ENCODE data around the gene EEF1AKMT2.

EEF1AKMT2 gene

DNA sequence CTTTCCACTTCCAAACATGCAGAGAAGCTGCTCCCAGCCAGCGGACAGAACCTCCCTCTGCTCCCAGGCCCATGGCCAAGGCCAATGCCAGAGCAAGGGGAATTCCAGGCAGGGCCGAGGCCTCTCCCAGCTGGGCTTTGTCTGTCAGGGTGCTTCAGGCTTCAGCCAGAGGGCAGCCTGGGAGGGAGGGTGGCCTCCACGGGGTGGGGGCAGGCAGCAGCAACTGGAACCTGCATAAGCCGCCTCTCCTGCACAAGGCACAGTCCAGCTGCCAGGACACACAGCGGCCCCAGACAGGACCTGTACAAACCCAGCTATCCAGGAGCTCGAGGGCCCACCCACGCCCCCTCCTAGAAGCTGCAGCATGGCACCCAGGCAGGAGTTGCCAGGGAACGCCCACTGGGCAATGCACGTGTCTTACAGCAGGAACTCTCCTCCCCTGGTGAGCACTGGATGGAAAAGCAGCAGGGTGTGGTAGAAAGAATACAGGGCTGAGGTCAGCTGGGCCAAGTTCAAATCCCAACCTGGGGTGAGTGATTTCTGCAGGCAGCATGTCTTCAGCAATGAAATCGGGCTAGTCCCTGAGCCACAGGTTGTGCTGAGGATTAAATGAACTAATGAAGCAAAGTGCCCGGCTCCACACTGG, 55.1 kb downstream of the EEF1AKMT2 start:
- no peak for DNase-seq

DNA sequence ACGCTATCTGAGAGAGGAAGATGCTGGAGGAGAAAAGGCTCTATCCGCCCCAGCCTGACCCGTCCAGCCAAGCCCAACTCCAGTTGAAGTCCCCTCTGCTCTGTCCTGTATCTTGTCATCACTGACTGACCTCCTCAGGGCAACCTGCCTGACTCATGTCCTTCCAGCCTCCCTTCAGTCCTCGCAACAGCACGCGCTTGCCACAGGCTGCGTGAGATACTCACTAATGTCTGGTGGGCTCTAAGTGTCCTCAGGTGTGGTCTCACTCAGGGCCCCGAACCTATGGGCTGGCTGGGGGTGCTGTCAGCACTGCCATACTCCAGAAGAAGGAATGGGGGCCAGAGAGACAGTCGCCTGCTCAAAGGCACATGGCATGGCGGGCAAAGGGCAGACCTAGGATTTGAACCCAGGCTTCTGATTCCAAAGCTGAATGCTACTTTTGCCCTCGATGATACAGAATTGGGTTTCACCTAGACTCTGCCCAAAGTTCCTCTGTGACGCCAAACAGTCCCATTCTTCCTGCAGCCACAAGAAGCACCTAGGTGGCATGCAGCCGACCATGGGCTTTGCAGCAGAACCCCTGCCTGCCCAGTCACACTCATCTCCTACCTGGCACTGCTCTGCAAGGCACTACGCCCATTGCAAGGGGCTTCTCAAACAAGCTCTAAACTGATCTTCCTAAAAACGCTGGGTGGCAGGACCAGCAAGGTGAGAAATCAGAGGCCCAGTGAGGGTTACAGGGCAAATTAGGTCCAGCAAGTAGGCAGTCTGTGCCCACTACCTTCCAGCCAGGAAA, 56.0 kb downstream of the EEF1AKMT2 start:
- no peak for DNase-seq

DNA sequence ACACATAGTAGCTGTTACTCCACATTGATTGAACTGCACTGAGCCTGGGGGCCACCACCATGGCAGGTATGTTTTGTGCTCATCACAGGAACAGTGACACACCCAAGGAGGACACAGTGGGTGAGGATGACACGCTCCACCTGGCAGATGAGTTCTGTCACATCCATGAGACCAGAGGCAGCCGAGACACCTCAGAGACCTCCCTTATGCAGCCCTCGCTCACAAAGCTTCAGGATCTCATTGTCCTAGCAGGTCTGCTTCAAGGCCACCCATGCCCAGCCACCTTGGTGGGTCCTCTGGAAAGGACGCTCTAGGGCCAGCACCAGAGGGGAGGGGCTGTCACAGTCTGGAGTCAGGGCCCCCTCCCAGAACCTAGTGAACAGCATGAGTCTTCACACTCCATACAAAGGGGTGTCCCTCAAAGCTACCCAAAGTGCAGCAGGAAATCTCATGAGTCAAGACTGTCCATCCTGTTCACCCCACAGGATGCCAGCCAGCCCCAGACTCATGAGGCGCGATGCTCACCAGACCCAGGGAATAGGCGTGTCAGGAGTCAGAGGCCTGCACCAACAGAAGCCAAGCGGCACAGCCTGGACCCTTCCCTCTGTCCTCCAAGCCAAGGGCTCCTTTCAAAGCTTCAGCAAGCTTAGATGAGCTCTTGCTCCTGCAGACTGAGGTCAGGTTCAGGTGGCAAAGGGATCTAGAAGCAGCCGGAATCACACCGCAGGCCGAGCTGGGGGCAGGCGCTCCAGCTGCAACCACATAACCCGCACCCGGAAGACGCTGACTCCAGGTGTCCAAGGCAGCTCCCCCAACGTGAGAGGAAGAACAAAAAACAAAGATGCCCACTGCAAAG, 57.1 kb downstream of the EEF1AKMT2 start:
- DNase-seq, result no peak

DNA sequence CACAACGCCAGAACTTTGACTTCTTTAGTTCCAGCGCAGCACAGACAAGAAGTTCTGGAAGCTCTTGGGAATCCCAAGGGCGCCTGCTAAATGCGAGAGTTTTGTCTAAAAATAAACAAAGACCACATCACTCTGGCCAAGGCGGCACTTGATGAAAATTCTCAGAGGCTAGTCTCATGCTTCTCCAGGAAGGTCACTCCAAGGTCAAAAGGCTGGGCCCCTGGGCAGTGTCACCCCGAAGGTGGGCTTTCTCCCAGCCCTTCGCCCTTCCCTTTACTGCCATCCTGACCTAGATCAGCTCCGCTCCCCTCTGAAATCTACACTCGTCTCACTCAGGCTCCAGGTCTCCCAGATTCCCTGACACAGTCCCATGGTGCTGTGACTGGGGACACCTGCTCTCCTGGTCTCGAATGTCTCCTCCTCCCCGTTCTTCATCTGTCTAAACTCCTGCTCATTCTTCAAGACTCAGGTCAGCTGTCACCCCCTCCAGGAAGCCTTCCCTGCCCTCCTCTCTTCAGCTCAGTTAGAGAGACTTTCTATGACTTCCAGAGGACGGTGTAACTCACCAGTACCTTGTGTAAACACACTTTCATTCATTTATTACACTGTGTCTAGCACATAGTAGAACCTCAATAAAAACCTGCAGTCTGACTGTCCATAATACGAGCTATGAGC, 58.0 kb downstream of the EEF1AKMT2 start:
- no peak for DNase-seq

DNA sequence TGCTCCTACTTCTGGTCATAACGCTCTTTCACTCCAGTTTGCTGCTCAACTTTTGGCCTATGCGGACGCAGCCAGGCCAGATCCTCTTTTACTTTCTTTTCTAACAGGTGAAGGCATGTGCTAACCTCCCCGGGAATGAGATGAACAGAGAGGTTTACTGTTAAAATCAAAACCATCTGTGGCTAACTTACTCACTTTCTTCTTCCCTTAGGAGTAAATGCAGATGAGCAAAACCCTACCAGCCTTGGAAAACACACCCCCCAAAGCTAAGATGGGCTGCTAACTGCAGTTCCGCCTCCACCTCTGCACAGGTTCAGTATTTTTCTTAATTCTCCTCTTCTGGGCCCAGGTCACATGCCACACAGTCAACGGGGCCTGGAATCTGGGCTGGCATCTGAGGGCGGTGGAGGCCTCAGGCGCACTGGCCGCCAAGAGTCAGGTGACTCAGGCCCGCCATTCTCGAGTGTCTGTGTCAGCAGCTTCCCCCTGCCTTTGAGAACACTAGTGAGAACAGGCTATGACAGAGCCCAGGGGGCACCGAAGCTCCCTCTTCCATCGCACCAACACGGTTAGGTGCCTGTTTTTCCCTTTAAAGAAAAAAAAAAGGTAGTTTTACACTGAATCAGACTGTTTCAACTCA, 58.6 kb downstream of the EEF1AKMT2 start:
- DNase-seq, result no peak

DNA sequence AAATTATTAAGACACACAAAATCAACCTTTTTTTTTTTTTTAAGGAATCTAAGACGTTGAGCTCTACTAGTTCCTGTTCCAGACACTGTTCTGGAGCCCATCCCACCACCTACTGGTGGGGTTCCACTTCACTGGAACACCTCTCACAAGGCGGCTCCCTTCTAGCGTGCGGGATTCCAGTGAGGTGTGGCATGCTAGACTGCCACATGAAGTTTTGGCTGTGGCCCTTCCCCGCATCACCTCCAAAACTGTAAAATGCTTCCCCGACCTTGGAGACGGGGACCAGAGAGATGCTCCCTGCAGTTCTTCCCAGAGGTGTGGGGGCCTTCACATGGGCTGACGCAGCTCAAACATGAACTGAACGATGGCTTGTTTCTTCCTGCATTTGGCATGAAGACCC, 60.1 kb downstream of the EEF1AKMT2 start:
- no peak for DNase-seq

DNA sequence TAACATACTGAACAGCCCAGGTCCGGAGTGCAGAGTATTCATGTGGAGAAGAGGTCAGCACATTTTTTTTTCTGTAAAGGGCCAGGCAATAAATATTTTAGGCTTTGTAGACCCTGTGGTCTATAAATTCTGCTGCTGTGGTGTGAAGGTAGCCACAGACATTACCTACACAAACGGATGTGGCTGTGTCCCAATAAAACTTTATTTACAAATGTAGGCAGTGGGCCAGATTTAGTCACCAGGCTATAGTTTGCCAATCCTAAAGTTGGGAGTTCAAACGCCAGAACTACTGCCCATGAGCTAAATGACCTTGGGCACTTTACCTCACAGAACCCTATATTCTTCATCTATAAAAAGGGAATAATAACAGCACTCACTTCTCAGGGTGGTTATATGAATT, 60.9 kb downstream of the EEF1AKMT2 start:
- no peak for DNase-seq

DNA sequence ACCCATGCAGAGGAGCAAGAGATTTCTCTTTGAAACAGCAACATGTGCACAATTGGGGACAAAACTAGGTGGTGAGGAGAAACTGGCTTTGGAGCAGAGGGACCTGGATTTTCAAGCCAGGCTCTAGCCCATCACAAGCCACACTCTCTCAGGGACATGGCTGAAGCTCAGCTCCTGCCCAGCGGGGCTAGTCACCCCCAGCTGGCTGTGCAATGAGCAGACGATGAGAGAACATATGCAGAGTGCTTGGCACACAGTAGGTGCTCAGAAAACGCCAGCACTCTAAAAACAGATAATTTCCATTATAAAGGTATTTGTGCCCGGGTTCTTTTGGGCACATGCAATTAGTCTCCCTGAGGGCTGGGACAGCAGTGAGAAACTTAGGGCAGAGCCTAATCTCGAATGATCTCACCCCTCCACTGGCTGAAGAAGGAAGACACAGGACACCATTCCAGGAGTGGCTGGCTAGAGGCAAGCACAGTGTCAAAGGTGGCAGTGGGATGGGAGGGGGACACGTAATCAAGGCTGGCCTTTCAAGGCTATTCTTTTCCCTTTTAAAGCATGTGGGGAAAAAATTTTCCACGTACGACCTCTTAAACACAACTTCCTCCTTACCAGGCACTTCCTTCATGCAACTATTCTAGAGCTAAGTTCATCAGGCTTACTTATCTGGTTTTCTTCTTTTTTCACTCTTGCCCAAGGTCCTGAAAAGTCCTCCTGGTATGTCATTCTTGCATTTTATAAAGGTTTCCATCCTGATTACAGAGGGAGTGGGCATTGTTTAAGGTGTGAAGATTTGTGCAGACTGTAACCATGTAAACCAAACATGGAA, 62.6 kb downstream of the EEF1AKMT2 start:
- DNase-seq, result no peak

DNA sequence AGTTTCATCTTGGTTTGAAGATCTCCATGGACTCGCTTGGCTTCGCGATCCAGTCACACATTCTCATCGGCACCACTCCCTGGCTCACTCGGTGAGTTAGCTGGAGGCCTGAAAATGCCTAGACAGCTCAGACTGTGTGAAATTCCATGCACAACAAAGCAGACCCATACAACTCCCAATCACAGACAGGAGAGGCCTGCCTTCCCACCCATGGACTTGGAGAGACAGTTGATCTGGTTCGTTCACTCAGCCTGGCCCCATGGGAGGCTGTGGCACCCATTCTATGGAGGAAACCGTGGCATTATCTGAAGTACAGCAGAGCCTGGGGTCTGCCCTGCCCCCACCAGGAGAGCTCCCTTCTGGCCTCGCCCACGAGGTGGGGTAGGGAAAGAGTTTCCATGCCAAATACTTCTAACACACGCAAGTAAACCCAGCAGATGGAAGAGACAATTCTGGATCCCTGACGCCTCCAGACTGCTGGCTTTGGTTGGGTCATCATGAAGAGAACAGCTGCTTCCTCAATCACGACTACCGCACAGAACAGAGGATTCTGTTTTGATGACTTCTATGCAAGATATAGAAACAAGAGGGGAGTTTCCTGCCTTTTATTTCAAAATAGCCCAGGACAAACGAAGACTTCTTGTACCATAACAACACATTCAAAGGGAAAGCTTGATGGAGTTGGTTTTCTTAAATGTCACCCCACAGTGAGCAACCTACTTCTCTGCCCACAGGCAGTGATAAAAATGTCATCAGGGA, 63.4 kb downstream of the EEF1AKMT2 start:
- no peak for DNase-seq

DNA sequence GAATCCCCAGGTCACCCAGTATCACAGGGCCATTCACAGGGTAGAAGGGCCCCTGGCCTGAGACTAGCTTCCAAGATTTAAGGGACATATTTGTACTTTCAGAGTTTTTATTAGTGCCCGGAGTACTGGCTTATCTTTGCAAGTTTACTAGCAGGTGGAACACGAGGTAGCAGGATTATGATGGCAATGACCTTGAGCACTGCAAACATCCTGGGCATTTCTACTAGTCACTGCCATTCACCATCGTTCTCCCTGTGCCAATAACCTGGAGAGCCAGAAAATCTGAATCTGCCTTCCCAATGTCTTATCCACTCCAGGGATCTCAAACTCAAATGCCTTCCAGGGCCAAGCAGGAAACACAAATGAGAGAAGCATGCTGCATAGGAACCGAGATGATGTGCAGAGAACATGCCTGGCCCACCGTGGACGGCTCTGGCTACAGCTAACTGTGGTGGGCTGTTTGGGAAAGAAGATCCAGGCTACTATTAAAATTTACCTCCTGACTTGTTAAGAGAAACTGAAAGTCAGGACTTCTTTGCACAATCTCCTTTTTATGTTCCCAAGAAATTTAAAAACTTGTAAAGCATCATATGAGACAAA, 64.2 kb downstream of the EEF1AKMT2 start:
- no peak for DNase-seq

DNA sequence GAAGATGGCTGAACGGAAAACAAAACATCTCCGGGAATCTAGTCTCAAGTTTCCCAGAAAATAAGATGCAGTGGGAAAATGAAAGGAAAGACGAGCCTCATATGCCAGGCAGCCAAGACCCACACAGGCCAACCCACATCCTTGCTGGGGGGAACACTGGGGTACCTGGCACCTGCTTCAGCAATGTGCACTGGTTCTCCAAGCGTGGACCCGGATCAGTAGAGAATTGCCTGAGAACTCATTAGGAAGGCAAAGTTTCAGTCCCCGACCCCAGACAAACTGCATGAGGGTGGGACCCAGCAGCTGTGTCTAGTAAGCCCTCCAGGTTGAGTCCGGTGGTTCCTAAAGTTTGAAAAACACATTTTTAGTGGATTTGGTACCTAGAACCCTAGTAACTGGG, 65.9 kb downstream of the EEF1AKMT2 start:
- DNase-seq, result no peak

DNA sequence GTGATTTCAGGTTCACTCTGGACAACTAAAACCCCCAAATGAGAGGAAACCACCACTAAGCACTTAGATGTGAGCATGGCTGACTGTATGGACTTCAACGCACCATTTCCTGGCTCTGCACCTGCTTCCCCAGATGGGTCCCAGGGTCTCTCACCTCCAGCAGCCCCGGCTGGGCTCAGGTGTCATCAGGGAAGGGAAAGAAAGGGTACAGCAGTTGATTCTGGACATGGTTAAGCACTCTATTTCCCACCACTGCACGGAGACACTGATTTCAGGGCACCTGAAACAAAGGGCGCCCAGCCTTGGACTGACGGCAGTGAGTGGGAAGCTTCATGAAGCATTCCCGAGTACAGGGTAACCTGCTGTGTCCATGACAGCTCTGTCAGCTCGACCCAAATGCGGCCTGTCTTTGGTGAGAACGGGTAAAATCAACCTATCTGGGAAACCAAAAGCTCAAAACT, 66.5 kb downstream of the EEF1AKMT2 start:
- DNase-seq, result no peak

DNA sequence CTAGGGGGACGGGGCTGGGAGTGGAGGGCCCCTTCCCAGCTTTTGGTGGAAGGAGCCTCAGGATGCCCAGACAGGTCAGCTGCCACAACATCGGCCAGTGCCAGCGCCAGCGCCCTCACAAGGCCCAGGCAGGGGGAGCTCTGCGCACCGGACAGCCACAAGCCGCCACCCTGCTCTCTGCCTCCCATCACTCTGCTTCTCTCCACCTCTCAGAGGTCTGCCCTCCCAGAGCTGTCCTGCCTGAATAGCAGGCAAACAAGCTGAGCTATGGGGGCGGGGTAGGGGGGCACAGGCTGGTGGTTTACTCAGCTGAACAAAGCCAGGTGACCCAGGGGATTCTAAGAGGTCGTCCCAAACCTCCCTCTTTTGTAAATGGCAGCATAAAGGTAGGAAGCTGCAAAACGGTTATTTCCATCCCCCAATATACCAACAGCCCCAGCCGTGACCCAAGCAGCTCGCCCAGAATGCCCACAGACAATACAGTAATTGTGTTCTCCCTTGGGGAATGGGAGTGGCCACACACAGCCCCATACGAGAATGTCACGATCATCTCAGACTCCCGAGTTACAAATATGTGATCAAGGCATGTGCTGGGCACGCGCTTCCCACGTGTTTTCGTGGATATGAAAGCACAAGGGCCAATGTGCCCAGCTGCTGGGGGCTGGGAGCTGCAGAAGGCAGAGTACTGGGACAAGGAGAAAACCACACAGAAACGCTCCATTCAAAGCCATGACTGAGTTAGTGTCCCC, 67.2 kb downstream of the EEF1AKMT2 start:
- no peak for DNase-seq

DNA sequence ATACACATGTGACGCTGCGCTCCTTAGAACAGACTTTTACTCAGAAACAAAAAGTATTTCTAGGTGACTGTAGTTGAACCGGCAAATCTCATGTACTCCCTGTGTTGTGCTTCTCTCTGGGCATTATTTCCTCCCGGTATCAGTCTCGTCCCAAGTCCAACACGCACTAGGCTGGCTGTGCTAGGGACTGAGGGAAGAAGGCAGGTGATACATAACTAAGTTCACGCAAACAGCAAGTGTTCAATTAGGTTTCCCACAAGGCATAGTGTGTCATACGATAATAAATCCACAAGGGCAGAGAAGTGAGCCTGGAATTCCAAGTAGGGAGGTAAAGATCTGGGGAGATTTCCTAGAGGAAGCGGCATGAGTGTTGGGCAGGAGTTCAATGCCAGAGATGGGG, 67.9 kb downstream of the EEF1AKMT2 start:
- no peak for DNase-seq

DNA sequence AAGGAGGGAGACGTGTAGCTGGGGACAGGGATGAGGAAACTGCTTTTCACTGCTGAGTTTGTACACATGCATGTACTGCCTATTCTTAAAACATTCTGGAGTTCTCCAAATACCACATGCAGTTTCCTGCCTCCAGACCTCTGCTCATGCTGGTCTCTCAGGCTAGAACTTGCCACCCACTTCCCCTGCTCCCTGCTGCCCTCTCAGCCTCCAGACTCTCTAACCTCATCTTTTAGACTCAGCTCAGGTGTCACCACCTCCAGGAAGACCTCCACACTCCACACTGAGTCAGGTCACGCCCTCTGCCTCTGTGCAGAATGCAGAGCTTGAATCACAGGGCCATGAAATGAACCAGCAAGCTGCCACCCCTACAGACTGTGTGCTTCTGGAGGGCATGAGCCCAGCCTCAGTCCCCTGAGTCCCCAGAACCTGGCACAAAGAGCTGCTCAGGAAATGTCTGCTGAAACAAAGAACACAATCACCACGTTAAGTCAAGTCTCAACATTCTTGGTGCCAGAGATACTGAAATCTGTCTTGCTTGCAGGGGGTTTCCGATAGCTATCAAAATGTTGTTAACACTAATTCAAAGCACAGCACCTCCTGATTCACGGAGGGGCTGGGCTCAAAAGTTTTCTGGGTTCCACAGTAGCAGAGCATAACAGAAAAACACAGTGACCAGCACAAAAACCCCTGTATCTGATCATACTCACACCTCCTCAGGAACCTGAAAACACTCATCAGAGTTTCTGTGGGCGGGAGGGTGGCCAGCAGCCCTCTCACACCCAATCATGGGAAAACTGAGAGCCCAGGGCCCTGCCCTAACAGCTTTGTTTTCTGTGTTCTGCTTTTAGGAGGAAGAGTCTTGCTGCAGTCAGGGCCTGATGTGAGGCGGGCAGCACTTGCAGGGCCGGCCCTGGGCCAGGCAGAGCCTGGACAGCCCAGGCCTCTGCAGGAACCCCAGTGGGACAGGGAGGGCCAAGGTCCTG, 68.6 kb downstream of the EEF1AKMT2 start:
- peak; percentile 21 for DNase-seq

DNA sequence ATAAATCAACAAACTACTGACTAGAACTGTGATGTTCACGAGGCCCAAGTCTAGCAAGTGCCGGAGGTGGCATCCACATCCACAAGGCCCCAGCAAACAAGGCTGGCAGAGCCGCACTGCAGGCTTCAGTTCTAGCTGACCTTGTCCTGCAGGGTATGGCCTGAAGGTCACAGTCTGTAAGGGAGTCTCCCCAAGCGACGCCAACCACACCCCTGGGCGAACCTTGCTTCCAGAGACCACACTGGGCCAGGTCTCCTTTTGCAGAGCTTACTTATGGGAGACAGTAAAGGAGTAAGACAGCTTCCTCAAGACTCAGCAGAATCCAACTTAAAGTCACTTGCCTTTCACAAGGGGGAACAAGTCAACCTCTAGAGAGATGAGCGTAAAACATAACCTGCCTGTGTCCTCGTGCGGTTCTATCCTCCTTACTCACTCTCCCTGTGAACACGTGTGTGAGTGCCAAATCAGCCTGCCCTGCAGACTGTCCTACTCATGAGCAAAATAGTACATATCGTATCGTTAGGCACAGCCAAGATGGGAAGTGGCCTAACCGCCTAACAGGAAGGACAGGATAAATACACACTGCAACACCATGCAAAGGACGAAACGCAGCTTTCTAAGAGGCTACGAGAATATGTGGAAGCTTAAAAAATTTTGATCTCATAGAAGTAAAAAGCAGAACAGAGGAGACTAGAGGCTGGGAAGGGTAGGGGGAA, 70.2 kb downstream of the EEF1AKMT2 start:
- no peak for DNase-seq

DNA sequence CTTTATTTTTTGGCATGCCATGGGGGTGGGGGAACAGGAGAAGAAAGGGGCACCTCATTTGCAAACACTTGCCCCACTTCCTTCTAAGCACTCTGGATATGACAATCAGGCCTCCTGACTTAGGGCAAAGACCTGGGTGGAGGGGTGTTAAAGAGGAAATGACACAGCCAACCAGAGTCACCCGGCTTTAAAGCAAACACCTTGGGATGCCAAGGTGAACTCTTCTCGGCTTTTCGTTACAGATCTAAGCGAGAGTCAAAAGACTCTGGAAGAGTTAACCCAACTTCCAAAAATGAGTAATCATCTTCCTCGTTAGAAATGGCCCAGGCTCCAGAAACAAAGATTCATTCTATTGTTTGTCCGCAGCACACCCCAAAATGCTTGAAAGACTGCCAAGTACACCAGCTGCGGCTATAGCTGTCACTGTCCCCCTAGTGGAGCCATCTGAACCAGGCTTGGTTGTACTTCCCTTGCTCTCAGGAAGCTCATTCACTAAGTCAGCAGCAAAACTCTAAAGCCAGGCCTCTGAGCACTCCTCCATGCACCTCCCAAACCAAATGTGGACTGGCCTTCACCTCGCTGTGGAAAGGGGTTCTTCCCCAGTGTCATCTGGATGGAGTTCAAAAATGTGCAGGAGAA, 72.4 kb downstream of the EEF1AKMT2 start:
- no peak for DNase-seq
